C1 segment of cervical spinal cord (tissue), 14 donors: ENCODE measurements around the gene ZDHHC13.

ENCODE experiments used
- DNase-seq, 14 donors: peaks; one replicate each; lab custom pipeline; 2025; lab: John Stamatoyannopoulos, UW

The ZDHHC13 gene

DNA sequence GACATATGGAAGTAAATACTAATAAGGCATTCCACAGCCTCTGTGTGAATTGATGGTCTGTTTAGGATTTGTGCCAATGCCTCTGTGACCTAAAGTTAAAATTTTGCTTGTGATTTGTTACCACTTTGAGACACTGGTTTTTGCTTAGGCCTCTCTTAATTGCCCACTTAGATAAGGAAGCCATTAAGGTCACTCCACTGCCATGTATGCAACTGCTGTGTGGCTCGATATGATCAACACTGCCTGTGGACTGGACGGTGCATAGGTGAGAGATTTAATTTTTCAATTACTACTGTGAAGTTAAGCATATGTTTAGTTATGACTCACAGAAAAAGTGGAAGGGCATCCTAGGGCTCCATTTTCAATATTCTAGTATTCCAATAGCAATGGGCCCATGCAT lies 47.9 kb downstream of the ZDHHC13 start:
- no peak for DNase-seq

DNA sequence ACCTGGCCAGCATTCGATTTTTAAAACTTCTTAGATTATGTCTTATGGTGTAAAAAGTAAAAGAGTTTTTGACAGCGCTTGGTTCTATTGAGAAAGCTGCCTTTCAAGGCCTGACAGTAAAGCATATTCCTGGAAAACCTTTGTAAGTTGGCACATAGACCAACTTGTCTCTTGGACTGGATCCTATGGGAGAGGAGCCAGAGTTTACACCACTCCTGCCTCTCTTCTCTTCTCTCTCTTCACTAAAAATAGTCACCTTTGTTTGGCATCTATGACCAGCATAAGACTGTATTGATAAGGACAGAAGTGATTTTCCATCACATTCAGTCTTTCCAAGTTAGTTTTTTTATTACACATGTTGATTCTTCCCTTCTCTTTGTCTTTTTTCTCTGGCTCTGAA lies 51.1 kb downstream of the ZDHHC13 start:
- no peak for DNase-seq

DNA sequence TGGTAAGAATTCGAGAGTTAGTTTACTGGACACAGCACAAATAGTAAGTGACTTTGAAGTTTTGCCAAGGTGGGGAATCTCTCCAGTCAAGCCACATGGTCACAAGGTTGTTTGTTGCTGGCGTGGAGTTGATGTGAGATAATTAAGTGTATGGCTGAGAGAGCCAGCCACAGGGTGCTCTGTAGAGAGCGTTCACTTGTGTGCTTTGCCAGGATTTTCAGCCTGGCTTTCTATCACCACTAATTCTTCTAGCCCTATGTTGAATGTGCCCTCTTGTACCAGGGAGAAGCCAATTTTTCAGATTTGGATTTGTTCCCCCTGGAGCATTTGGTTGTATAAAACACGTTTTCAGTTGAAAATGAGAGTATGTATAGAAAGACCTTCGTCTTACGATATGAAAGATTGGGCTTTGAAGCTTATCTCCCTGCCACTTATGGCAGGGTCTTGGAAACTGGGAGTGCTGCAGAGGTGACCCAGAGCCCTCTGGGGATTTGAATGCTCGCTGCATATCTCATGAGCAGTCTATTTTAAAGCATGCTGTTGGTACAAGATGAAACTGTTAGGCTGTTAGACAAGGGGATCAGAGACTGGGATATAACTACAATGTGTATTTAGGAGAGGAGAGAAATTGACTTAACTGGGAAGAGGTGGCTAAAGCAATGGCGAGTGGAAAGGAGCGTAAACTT lies 56.2 kb downstream of the ZDHHC13 start:
- DNase-seq = no peak

DNA sequence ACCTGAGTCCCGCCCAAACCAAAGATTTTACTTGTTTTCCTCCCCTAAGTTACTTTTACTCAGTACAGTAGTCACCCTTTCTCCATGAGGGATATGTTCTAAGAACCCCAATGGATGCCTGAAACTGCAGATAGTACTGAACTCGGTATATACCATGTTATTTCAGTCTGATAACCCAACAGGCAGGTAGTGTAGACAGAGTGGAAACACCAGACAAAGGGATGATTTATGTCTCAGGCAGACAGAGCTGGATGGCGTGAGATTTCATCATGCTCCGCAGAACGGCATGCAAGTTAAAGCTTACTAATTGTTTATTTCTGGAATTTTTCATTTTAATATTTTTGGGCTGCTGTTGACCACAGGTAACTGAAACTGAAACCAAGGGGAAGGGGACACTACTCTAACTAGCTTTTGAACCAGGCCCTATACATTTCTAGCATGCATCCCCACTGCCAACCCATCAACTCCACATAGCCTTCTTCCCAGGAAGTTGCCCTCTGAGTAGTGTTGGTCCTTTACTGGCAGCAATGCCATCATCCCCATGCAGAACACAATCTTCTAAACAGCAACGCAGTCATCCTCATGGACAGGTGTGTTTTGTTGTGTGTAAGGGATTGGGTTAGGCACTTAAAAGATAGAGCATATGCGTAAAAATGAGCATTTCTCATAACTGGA lies 57.1 kb downstream of the ZDHHC13 start:
- DNase-seq = no peak

DNA sequence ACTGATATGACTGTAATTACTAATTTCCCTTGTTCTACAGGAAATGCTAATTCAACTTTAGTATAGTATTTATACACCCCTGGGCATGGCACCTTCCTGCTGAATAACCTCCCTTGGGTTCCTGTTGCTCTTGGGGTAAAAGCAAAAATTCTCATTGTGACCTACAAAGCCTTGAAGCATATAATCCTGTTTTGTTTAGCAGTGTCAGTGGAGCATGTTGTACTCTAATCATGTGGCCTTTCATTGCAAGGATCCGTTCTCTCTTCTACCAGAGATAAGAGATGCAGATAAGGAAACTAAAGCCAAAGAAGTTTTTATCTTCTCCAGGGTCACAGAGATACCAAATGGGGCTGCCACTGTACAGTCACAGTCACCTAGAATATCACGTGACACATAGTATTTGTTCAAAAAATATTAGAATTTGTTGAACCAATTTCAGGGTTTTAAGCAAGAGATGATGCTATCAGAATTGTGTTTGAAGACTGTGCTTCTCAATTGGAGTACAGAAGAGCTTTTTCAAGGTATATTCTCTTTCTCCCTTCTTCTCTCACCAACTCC lies 59.7 kb downstream of the ZDHHC13 start:
- no peak for DNase-seq

DNA sequence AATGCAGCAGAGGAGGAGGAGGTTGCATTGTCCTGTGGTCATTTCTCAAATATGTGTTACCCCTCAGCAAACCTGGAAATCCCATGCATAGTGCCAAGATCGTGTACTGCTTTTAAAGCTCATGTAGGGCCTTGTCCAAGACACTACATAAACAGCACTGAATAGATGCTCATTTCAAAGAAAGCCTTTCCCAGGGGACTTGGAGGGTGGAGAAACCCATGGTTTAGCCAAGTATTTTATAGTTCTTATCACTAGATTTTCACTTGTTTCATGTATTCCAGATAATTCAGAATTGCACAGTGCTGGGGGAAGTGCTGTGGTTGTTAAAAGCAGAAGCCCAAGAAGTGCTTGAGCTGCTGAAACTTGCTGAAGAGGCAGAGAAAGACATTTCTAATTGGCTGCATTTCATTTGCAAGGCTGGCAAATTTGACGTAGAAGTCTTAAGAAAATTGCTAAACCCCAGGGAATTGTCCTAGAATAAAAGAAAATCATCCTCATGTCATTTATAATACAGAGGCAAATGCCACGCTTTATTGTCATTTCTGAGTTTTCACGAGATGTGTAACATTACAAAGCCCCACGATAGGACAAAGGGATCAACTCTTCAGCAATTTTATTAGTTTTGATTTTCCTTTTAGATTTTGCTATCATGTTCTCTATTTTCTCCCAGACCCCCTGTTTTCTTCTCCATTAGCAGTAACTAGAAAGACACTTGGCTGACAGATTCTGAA lies 64.7 kb downstream of the ZDHHC13 start:
- no peak for DNase-seq

DNA sequence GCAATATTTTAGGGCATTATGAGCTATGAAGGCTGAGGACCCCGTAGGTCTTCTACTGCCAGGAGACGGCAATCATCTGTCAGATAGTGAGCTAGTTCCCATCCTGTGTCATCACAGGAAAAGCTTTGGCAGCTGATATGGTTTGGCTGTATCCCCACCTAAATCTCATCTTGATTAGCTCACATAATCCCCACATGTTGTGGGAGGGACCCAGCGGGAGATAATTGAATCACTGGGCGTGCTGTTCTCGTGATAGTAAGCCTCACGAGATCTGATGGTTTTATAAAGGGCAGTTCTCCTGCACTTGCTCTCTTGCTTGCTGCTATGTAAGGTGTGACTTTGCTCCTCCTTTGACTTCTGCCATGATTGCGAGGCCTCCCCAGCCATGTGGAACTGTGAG lies 66.7 kb downstream of the ZDHHC13 start:
- no peak for DNase-seq

DNA sequence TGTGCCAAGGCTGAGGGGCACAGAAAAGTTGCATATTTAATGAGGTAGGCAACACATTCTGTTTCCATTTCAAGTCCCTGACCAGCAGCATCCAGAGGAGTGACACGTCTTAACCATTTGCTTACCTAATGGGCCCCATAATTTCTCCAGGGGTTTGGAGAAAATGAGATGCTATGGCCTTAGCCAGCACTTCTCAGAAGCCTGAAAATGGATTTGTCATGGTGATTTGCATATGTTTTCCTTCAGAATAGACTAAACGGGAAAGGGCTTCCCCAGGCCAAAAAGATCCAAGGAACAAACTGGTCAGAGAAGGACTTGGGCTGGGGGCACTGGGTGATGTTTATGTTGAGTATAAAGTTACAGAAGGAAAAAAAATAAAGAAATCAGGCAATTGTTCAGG lies 68.1 kb downstream of the ZDHHC13 start:
- DNase-seq = no peak

DNA sequence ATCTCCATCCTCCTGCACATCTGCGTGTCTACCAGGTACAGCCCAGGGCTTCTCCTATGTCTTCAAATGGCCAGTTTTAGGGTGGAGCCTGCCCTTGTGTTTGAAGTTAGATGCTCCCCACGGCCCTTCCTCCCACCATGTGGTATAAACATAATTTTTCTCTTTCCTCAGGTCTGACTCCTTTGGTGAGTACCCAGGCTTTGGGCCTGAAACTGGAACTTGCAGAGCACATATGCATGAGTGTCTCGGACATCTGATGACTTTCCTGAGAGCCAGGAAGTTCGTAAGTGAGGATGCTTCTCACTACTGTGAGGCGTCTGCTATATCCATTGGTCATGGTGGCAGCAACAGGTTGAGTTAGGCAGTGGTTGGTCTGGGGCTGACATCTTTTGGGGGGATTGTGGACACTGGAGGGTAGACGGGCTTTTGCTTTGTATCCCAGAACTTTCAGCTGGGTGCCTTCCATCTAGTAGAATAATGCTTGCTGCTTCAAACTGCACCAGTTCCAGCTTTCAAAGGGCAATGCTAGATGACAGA lies 68.6 kb downstream of the ZDHHC13 start:
- no peak for DNase-seq

DNA sequence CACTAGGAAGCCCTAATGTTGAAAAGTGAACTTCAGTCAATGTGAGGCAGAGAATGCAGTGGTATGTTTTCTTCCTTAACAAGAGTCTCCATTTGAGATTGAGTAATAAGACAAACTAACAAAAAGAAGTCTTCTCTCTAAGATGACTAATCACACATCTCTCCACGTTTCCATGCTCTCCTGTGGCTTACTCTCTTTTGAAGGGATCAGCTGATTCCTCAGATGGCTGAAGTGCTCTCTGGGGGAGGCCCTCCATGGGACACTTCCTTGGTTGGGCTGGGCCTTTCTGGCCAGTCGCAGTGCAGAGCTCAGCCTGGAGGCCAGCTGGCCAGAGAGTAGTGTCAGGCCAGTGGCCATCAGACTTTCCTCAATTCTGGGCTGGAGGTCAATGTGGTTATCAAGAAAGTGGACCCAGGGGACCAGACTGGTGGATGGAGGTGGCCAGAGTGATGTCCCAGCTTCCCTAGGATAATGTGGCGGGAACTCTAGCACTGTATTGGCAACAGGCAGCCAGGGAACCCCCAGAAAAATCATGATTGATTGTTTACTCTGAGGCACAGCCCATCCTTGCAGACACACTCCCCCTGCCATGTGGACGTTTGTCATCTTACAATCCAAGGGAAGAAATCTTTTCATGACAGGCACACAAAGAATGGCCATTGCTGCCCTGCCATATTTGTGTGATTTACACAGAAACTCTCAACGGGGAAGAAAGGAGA lies 70.3 kb downstream of the ZDHHC13 start:
- peak in 2 of 14 donors; percentile 9 to 17 for DNase-seq

DNA sequence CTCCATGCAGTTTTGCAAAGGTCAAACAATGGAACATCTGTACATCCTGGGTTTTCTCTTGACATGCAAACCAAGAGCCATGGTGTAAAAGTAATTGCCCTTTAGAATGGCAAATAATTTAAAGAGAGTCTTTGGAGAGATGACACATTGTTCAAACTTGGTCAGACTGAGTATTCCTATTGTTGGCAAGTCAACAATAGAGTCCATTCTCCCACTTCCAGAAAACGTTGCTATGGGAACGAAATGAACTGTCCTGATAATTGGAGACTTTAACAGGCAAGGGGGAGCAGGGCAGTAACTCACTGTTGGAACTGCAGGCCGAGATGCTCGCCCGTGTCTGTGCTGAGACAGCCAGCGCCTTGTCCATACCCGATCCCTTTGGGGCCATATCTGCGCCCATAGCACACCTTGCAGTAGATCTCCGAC lies 70.9 kb downstream of the ZDHHC13 start:
- peak in 9 of 14 donors; percentile 1 to 53 (median 27) for DNase-seq

DNA sequence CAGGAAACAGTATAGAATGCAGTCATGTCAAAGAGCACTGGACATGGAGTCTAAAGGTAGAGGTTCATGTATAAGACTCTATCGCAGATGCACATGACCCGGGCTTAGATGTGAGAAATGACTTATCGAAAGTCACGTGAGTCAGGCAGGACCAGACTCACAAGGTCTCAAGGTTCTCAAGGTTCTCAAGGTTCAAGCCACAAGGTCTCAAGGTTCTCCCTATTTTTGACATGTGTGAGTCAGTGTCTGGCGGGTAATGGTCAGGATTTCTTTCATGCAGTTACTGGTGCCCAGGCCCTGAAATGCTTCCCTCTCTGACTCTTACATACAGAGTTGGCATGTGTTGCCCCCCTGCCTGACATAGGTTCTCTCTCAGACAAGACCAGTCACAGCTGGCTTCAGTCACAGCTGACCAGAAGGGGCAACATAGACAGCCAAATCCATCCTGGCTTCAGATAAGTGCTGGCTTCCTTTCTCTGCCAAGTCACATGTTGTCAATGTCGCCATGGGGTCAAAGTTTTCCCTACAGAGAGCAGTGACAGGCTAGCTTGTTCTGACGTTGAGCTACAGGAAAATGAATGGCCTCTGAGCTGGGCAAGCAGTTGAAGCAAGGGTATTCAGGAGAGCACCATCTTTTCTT lies 74.7 kb downstream of the ZDHHC13 start:
- no peak for DNase-seq

DNA sequence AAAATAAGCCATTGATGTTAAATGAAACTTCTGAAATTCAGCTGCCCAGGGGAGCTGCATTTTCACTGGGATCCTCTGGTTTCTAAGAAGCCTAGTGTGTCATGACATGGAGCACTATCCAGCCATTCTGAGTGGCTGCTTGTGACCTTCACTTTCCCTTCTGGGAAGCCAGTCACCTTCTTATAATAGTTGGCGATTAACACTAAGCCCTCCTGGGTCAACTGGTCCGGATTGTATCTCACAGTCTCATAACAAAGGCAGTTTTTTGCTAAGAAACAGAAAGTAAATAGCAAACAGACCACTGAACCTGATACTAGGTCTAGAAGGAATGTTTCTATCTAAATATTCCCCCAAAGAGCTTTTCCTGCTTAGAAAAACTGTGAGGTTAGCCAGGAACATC lies 76.9 kb downstream of the ZDHHC13 start:
- DNase-seq = no peak

DNA sequence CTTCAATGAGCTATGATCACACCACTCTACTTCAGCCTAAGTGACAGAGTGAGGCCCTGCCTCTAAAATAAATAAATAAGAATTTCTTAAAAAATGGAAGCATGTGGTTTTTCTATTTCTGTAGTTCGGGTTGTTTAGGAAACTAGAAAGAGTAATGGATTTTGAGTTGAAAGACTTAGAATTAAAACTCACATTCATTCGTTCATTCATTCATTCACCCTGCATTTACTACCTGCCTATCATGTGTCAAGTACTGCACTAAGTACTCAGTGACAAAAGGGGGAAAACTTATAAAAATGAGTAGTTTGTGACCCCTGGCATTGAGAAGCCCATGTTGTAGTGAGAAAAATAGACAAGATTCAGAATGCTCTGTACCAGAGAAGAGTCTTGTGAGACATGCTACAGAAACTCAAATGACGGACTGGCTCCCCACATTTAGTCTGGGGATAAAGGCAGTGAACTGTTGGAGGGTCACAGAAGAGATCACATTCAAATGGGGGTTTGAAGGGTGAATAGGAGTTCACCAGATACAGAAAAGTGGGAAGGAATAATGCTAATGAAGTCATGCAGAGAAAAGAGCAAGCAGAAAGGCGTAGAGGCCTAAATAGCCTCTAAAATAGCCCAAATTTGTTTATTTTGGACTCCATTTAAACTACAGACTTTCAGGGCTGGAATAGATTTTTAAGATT lies 77.8 kb downstream of the ZDHHC13 start:
- no peak for DNase-seq

DNA sequence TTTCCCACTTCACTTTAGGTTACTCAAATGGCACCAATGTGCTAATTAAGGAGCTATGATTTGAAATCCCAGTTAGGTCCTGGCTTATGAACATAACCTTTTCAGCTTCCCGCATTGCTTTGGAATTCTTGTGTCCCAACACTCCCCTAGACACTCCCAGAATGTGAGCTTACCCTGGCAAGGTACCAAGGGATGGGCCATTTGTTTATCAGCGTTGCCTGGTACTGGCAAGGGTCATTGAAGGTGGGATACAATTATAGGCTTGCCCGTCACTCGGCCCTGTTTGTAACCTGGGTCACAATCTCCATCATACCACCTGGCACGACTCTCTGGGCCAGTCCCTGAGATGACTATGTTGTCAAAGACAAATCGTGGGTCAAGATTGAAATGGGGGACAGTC lies 79.5 kb downstream of the ZDHHC13 start:
- no peak for DNase-seq

DNA sequence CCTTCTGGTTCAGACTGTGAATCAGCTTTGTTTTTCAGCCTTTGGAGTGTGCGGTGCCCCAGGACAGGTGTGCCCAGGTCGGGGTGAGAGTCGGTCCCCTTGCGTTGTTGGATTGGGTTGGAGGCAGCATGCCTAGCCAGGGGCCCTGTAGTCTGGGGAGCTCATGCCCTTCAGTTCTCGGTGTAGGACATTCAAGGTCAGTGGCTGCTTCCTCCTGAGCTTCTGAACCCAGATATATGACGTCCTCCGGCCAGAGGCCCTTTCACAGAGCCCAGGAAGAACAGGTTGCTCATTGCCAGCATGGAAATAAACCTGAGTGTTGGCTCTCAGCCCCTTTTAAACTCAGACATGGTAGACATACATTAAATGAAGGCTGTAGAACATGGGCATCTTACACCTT lies 82.1 kb downstream of the ZDHHC13 start:
- DNase-seq = no peak

DNA sequence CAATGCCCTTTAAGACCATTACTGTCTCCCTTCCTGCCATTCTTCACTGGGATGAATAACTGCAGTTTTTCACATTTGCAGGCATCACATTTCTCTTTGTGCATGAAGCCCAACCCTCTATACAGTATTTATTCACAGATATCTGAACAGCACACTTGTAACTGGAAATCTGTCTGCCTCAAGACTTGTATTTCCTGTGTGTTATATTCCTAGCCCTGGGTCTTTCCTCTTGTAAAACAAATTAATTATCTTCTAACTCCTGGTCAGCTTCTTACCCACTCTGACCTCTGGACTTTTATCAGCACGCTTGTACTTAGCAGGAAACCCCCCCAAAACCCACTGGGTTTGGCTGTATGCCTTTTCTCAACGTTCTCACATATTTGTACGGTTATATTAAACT lies 82.8 kb downstream of the ZDHHC13 start:
- no peak for DNase-seq

DNA sequence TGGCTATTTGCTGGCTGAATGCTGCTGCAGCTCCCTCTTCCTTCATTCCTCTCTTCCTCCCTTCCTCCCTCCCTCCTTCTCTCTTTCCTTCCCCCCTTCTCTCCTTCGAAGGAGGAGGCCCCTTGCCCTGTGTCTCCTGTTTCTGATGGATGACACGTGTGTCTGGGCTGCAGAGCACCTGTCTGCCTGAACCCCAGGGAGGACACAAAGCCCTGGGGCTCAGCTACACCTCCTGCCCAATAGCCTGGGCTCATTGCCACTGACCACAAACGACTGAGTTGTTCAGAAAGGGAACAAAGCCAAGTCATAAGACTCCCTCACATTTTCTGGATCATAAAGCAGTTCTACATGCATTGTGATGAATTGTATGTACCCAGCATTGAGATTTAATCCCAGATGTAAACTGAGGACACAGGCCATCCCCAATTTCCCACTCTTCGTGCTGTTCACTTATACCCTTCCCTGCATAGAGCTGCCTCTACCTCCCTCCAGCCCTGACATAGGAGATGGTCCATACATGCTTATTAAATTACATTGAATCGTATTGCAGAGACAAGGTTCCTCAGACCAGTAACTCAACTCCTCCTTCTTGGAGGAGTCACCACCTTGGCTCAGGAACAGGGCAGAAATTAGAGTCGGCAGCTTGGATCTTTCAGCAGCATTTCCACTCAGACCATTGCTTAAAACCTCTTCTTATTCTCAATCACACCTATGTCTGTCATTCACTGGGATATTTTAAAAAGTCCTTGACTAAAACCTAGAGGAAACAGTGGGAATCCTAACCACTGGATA lies 83.6 kb downstream of the ZDHHC13 start:
- DNase-seq = no peak

DNA sequence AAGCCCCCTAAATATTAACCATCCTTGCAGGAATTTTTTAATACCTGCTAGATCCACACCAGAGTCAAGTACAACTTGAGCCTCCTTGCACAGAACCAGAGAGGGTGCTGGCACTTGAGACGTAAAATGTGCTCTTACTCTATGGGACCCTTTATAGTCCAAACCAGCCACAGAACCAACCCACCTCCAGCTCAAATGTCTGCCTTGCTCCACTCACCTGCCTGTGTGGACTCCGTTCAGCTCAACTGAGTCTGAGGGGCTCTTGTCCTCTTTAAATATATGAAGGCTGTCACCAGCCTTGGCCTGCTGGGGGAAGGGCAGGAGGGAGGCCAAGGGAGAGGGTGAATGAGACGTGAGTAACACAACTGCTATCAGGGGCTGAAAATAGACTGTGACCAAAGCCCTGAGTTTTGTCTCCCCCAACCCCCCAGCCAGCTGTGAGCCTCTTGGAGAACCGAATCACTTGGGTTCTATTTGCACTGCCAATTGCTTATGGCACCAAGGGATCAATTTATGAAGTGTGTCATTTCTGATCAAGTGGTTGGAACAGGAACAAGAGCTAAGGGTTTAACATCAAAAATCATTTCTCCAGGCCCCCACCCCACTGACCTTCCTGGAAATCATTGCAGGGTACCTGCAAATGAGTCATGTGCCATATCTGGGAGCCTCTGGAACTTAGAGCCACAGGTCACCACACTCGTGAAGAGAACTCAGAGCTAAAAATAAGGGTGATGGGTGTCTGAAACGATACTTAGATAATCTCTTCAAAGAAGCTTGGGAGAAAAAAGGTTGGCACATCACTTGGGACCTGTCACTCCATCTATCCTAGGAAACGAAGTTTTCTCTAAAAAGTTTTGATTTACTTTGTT lies 85.0 kb downstream of the ZDHHC13 start, which contains the start of gene CSRP3:
CSRP3 (minus strand) TSS at position 247 of the 869 bp plus-strand sequence. CDS start 9,535 bp downstream, outside the sequence.
- DNase-seq = no peak
